Choroid plexus epithelial cell (primary cell): ENCODE measurements around the gene WDR18.

Experiments used
- DNase-seq: peaks from one replicate; pipeline ENCODE4 v3.0.0-alpha.2; 2010; ENCODE audit warnings: low read depth
- H3K4me3 ChIP-seq: 2 replicates; pipeline ENCODE4 v1.5.1; 2011; ENCODE audit warnings: low read depth, mild to moderate bottlenecking, control low read depth, low read length, moderate library complexity
- TF ChIP-seq, protein P1 (sequence below): conservative IDR thresholded peaks from 2 replicates; pipeline ENCODE4 v1.5.1; 2011; ENCODE audit warnings: low read depth, mild to moderate bottlenecking, control low read depth, inconsistent platforms, low read length, moderate library complexity

Gene WDR18

GRCh38 chr19:998064-998463, 13.9 kb downstream of the WDR18 start:
- no peak overlapping the region for H3K4me3 ChIP-seq
- no peak for DNase-seq
- TF ChIP-seq, protein P1, sequence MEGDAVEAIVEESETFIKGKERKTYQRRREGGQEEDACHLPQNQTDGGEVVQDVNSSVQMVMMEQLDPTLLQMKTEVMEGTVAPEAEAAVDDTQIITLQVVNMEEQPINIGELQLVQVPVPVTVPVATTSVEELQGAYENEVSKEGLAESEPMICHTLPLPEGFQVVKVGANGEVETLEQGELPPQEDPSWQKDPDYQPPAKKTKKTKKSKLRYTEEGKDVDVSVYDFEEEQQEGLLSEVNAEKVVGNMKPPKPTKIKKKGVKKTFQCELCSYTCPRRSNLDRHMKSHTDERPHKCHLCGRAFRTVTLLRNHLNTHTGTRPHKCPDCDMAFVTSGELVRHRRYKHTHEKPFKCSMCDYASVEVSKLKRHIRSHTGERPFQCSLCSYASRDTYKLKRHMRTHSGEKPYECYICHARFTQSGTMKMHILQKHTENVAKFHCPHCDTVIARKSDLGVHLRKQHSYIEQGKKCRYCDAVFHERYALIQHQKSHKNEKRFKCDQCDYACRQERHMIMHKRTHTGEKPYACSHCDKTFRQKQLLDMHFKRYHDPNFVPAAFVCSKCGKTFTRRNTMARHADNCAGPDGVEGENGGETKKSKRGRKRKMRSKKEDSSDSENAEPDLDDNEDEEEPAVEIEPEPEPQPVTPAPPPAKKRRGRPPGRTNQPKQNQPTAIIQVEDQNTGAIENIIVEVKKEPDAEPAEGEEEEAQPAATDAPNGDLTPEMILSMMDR = no peak

- DNase-seq = no peak
- no peak overlapping the region for H3K4me3 ChIP-seq
- TF ChIP-seq, protein P1 = no peak
Observed at GRCh38 chr19:999379-999719, 15.2 kb downstream of the WDR18 start.

DNA sequence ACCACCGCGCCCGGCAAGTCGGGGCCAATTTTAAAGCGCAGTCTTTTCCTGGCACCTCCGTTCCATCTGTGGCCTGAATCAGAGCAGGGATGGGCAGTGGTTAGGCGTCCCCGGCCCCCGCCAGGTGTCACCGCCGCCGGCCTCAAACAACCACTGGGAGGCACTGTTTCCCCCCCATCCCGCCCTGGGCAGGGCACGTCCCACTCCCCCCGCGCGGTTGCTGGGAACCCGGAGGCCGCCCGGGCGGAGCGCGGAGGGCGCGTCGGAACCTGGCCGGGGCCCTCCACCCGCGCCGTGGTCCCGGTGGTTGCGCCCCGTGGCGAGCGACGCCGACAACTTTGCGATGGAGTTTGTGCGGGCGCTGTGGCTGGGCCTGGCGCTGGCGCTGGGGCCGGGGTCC, 15.9 kb downstream of the WDR18 start, which contains the start of gene GRIN3B:
Gene GRIN3B (plus strand): TSS at position 325 of the 400 bp plus-strand sequence. CDS start 19 bp downstream, at position 344.
- H3K4me3 ChIP-seq = peak within 1 kb of the TSS; percentile 5
- peak; percentile 24 for DNase-seq
- TF ChIP-seq, protein P1 = peak; percentile 48

- DNase-seq = no peak
- TF ChIP-seq, protein P1 = no peak
- H3K4me3 ChIP-seq = no peak overlapping the region
Observed at GRCh38 chr19:1000591-1001537, 16.7 kb downstream of the WDR18 start.

DNA sequence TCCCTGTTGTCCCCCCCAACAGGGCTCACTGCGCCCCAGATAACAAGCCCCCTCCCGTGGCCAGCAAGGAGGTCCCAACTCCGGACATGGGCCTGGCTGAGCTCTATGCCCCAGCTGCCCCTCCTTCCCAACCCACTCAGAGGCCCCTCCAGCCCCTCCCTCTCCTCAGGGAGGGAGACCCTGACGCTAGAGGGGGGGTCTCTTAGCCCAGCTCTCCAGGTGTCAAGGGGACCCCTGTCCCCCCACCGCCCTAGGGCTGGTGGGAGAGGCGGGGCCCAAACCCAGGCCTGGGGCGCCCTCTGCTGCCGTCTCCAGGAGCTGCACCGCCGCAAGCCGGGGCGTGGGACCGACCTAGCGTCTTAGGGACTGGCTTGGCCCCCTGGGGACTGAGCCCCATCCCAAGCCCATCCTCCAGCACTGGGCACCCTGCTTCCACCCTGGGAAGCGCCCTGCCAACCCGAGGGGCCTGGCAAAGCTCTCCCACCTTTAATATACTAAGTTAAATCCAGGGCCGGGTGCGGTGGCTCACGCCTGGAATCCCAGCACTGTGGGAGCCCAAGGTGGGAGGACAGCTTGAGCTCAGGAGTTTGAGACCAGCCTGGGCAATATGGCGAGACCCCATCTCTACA, 17.5 kb downstream of the WDR18 start:
- TF ChIP-seq, protein P1 = peak; percentile 82
- no peak for DNase-seq
- no peak overlapping the region for H3K4me3 ChIP-seq

DNA sequence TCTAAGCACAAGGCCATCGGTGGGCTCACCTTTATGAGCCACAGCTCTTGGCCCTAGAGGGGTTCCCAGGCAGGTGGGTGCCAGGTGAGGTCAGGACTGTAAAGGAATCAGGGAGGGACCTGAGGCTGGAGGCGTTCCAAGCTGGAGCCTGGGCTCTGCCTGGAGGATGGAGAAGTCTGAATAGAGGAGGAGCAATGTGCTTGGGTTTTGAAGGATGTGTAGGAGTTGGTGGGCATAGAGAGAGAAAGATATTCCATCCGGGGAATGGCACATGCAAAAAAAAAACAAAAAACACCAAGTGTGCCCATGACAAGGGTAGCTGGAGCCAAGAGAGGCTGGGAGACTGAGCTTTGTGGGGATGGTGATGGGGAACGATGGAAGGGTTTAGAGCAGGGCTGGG, 18.5 kb downstream of the WDR18 start:
- TF ChIP-seq, protein P1 = no peak
- DNase-seq = no peak
- H3K4me3 ChIP-seq = no peak overlapping the region

GRCh38 chr19:1003283-1003682, 19.1 kb downstream of the WDR18 start:
- no peak overlapping the region for H3K4me3 ChIP-seq
- TF ChIP-seq, protein P1 = no peak
- no peak for DNase-seq
